ENCODE data around the gene MEIS1. TPM values are rescaled to one million over a fixed set of nuclear protein-coding genes. Genes with fewer than 3 reads are reported as not detected.

Gene MEIS1
- total RNA-seq, 1 donor from 2014 or later = 46.7 TPM

GRCh38 chr2:66525606-66526005 is 90.7 kb downstream of the MEIS1 start:
- Histone ChIP-seq H3K4me1 (no peaks in the 10 kb centered on the region), H3K9me3 (no peaks in the 10 kb centered on the region)
- no peak for TF ChIP-seq CTCF (IDR thresholded peaks at IDR 0.05)

GRCh38 chr2:66526180-66526579 is 91.3 kb downstream of the MEIS1 start:
- Histone ChIP-seq H3K4me1 (no peaks in the 10 kb centered on the region), H3K4me3 (no peak overlapping the region), H3K9me3 (no peaks in the 10 kb centered on the region), H3K27me3 (no peaks in the 10 kb centered on the region), H3K27ac (no peak overlapping the region), H3K36me3 (peaks cover 0 to 8% of the 10 kb centered on the region in 2 donors)
- intact Hi-C loops (cut with DNase I) = no loop called here
- no peak for DNase-seq (ENCODE audit: low spot score in 2 of 2)
- TF ChIP-seq CTCF (IDR thresholded peaks at IDR 0.05) = no peak

More at GRCh38 chr2:66525606-66526005, 90.7 kb downstream of the MEIS1 start:
- H3K36me3 ChIP-seq = peaks cover 0 to 8% of the 10 kb centered on the region in 2 donors
- intact Hi-C loops (cut with DNase I) = no loop called here
- H3K27ac ChIP-seq = no peak overlapping the region
- H3K27me3 ChIP-seq = no peaks in the 10 kb centered on the region
- DNase-seq (ENCODE audit: low spot score in 2 of 2) = no peak
- H3K4me3 ChIP-seq = no peak overlapping the region

- H3K36me3 ChIP-seq = peaks cover 0 to 8% of the 10 kb centered on the region in 2 donors
- no peaks in the 10 kb centered on the region for H3K9me3 ChIP-seq
- intact Hi-C loops (cut with DNase I) = no loop called here
- no peak overlapping the region for H3K4me3 ChIP-seq
- TF ChIP-seq CTCF (IDR thresholded peaks at IDR 0.05) = no peak
- no peak for DNase-seq (ENCODE audit: low spot score in 2 of 2)
- H3K4me1 ChIP-seq = no peaks in the 10 kb centered on the region
- H3K27ac ChIP-seq = no peak overlapping the region
- no peaks in the 10 kb centered on the region for H3K27me3 ChIP-seq
Measured at GRCh38 chr2:66528974-66529724, 94.2 kb downstream of the MEIS1 start.

- intact Hi-C loops (cut with DNase I) = no loop called here
- H3K9me3 ChIP-seq = no peaks in the 10 kb centered on the region
- peaks cover 0 to 8% of the 10 kb centered on the region in 2 donors for H3K36me3 ChIP-seq
- H3K27me3 ChIP-seq = no peaks in the 10 kb centered on the region
- TF ChIP-seq CTCF (IDR thresholded peaks at IDR 0.05) = no peak
- DNase-seq (ENCODE audit: low spot score in 2 of 2) = no peak
- no peak overlapping the region for H3K4me3 ChIP-seq
- no peaks in the 10 kb centered on the region for H3K4me1 ChIP-seq
- no peak overlapping the region for H3K27ac ChIP-seq
Measured at GRCh38 chr2:66530651-66531050, 95.7 kb downstream of the MEIS1 start.

GRCh38 chr2:66531155-66531554 is 96.2 kb downstream of the MEIS1 start:
- Histone ChIP-seq H3K4me1 (no peaks in the 10 kb centered on the region), H3K27ac (no peak overlapping the region), H3K36me3 (peaks cover 0 to 8% of the 10 kb centered on the region in 2 donors), H3K27me3 (no peaks in the 10 kb centered on the region), H3K9me3 (no peaks in the 10 kb centered on the region), H3K4me3 (no peak overlapping the region)
- intact Hi-C loops (cut with DNase I) = no loop called here
- TF ChIP-seq CTCF (IDR thresholded peaks at IDR 0.05) = no peak
- no peak for DNase-seq (ENCODE audit: low spot score in 2 of 2)
